NOMO-1 (cell line): ENCODE measurements around the gene KIAA1958.
A peak's percentile ranks its signal among the peaks of the same experiment; 100 is the strongest.
"Not testable (repeated sequence)": the region's sequence is repeated elsewhere in the genome, so short reads cannot be mapped to it uniquely, and the experiment has no call there.

Experiments
- DNase-seq, 2 experiments: peaks; one replicate each; lab custom pipeline; 2025; ENCODE audit not compliant: unreplicated experiment in 2 of 2; lab: John Stamatoyannopoulos, UW

Gene KIAA1958

DNA sequence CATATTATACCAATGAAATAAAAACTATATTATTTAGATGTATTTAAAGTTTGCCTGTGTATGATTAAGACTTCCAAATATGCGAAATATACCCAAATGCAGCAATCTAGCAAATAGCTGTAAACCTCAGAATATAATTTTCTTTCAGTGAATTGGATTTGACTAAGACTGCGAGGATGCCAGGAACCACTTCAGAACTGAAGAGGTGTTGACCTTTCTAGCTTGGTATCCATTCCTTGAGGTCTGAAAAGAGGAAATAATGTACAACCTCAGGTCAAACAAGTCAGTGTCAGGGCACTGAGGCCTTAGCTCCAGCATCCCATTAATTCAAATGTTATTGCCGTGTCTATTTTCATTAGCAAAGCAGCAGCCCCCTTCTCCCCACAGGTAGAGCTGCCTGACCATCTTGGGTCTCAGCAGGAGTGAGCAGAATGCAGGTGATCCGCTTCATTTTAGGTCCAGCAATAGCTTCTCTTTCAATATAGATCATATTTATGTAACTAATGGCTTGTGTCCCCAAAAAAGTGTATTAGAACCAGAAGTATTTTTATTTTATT, 100.0 kb downstream of the KIAA1958 start:
- DNase-seq, result no peak

DNA sequence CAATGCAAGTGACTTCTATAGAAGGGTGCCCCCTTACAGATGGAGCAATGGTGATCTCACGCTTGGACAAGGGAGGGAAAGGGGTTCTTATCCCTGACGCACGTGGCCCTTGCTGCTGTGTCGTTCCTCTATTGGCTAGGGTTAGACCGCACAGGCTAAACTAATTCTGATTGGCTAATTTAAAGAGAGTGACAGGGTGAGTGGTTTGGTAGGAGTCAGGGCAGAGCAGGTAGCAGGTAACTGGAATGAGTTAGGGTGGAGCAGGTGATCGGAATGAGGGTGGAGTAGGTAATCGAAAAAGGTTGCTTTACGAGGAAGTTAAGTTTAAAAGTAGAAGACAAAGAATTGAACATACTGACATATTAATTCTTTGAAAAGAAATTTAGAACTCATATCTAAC, 105.2 kb downstream of the KIAA1958 start:
- not testable (repeated sequence) for DNase-seq

GRCh38 chr9:112599732-112600131, 113.1 kb downstream of the KIAA1958 start:
- no peak for DNase-seq

- no peak for DNase-seq
Observed at GRCh38 chr9:112601636-112602035, 115.0 kb downstream of the KIAA1958 start.

- DNase-seq, result no peak
Observed at GRCh38 chr9:112604790-112605189, 118.2 kb downstream of the KIAA1958 start.

DNA sequence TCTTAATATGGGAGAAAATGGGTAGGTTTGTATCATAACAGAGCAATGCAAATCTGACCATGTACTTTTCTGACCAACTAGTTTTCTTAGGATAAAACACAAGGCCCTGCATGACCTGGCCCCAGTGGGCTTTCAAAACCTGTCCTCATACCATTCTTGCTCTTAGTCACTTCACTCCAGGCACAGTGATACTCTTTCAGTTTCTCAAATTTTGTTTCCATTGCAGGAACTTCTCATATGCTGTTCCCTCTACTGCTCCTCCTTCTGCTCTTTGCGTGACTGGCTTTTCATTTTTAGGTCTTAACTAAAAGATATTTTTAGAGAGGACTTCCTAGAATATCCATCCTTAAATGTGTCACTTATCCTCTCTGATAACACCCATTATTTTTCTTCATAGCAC, 118.9 kb downstream of the KIAA1958 start:
- DNase-seq, result no peak

DNA sequence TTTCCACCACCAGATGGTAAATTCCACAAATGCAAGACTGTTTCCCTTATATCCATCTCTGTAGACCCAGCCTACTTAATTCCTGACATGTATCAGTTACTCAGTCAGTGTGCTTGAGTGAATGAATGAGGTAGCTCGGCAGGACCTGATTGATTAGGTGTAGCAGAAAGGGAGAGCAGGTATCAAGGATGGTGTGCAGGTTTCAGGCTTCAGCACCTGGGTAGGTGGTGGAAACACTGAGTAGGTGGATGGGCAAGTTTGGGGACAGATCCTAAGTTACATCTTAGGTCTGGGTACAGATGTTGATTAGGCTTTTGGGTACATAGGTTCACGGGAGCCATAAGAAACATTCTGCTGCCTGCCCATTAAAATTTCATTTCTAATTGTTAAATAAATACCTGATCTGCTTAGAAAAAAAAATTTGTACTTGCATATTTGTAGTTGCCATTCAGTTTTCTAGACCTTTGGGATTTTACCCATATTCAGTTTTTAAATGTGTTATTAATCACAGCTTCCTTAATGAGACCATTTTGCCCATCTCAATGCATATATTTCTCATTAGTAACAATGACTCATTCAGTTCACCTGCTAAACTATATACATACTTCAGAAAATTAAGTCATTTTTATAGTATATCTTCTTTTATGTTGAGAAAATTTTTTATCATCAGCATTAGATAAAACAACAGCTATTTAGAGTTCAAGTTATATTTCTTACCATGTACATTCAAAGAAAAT, 119.5 kb downstream of the KIAA1958 start:
- no peak for DNase-seq

DNA sequence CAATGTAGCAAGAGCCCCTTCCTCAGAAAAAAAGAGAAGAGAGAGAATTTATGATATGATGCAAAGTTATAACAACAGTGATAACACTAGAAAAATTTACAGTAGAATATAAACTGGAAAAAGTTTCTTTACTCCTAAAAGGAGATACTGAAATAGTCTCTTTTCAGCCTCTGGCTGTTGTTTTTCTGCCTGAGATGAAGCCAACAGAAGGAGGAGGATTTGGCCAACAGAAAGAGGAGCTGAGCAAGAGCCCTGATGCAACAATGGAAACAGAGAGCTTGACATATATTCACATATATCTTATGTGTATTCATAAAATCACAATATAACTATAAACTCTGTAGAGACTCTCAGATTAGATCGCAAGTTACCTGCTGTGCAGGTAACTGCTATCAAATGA, 122.2 kb downstream of the KIAA1958 start:
- no peak for DNase-seq

GRCh38 chr9:112615584-112616266, 129.1 kb downstream of the KIAA1958 start:
- DNase-seq, result no peak

DNA sequence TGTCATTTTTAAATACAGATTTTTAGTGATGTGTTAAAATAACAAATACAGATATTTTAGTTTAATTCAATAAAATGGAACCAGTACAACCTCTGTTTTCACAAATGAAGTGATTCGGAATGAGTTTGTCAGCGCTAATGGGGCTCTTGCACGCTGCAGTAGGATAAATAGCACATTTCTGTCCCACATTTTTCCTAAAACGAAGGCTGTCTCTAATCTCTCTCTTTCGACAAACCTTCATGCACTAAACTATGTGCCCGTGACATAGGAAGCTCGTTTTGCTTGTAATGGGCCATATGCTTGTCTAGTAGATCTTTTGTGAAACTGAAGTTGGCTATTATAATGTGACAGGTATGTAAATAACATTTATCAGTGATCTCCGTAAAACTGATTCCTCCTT, 130.7 kb downstream of the KIAA1958 start:
- DNase-seq, result no peak

DNA sequence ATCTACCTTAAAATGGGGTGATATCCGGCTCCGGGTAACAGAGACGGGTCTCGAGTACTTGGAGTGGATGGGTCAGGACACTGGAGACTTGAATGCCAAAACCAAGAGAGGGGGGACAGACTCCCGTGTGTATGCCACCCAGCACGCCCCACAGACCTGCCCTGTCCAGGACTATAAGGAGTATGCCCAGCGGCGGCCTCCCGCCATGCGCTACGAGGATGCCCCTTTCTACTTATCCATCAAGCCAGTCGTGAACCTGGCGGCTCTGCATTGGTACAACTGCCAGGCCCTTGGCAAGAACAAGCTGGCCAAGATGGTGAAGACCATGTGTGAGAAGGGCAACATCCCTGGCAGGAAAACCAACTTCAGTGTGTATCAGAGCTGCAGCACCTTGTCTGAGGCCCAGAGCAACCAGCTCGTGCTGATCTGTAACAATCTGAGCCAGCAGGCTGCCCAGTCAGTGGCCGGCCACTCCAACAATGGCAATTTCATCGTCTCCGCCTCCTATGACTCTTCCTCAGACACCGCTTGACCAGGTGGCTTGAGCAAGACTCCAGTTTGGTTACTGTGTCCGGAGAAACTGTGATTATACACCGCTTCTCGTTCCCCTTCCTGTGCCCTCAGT, 131.9 kb downstream of the KIAA1958 start:
- DNase-seq, result no peak

GRCh38 chr9:112620388-112620787, 133.8 kb downstream of the KIAA1958 start:
- no peak for DNase-seq

- DNase-seq, result peak in 1 of 2 experiments; percentile 68
Observed at GRCh38 chr9:112621018-112621655, 134.5 kb downstream of the KIAA1958 start.

DNA sequence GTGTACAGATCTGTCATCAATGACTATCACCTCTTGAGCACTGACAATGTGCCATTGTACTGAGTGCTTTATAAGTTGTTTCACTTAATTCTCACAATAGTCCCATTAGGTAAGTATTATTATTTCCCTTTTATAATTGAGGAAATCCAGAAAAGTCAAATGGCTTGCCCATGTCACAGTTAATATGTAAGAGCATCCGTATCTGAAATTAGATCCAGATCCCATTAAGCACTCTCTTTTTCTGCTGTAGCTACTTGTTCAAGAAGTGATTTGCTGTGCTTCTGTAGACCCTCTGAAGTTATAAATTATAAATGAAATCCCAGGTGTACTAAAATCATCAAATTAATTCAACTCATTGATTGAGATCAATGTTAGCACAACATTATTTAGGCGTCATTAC, 136.6 kb downstream of the KIAA1958 start:
- DNase-seq, result no peak

- DNase-seq, result no peak
Observed at GRCh38 chr9:112624711-112625707, 138.4 kb downstream of the KIAA1958 start.

- DNase-seq, result no peak
Observed at GRCh38 chr9:112629671-112630485, 143.3 kb downstream of the KIAA1958 start.

DNA sequence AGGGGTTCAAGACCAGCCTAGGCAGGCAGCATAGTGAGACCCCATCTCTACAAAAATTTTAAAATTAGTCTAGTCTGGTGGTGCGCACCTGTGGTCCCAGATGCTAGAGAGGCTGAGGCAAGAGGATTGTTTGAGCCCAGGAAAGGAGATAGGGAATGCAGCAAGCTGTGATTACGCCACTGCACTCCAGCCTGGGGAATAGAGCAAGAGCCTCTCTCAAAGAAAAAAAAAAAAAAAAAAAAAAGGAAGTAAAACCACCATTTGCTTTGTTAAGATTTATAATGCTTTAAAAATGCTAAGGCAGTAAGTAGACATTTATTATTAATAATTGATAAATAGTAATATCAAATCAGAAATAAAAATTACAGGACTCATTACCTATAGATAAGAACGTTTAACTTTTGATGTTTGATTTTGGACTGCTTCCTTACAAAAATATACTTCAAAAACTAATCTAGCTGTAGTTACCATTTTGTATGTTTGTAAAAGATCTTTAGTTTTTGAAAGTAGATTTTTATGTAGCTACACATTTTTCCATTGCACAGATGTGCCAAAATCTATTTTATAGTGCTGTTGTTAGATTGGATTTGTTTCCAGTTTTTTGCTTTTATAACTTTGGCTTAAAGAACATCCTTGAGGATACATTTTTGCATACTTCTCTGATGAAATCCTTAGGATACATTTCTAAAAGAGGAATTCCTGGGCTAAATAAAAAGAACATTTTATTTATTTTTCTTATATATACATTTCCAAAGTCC, 144.9 kb downstream of the KIAA1958 start:
- DNase-seq, result peak; percentile 13 to 48

DNA sequence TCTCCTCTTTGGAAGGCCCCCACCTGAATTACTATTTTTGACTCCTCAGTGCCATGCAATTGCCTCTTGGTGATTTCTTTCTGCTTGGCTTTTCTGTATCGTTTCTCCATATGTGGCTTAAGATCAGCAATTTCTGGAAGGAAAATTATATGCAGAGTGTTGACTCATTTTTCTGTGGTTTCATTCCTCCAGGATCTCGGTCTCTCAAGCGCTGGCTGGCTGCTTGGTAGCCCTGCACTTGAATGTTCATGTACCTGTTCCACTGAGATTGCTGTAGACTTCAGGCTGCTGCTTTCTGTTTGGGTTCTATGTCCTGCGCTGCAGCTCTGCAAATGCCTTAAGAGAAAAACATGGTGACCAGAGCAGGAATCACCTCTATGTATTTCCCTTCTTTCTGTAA, 153.7 kb downstream of the KIAA1958 start:
- DNase-seq, result no peak
